GM21360 (cell line): ENCODE results near the gene ABHD6.
"Not testable (repeated sequence)": the region's sequence is repeated elsewhere in the genome, so short reads cannot be mapped to it uniquely, and the experiment has no call there.

ENCODE experiments used
- ATAC-seq: cut with Tn5 transposase; IDR thresholded peaks from one replicate; pipeline ENCODE4 v1.9.1; 2021; ENCODE audit warnings: mild to moderate bottlenecking, moderate library complexity; ENCODE audit not compliant: unreplicated experiment

Gene ABHD6

DNA sequence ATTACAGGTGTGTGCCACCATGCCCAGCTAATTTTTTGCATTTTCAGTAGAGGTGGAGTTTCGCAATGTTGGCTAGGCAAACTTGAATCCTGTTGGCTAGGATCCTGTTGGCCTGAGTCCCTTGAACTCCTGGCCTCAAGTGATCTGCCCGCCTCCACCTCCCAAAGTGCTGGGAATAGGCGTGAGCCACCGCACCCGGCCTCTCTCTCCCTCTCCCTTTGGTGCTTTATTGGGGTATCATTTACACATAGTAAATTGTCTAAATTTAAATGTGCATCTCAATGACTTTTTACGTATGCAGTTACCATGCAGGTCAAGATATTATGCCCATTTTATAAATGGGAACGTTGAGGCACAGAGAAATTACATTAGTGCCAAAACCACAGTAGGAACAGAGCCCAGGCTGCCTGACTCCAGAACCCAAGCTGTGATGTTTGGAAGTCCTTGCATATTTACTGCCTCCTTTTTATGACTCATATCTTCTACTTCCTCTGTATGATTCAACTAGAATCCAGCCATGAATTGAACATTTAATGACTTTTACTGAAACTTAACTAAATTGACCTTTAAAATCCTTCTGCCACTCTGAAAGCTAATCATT, 34.4 kb downstream of the ABHD6 start:
- no peak for ATAC-seq

DNA sequence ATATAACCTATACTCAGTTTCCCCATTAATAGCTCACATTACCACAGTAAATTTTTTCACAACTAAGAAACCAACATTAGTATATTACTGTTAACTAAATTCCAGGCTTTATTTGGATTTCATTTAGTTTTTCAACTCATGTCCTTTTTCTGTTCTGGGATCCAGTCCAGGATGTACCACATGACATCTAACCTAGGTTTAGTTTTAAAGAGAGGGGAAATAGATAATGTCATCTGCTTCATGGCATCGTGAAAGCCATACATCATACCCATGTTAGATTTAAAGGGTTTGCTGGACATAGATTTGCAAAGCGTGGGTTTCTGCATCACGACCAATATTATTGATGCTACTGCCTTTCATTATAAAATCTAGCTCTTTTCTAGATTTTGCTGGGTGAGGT, 35.3 kb downstream of the ABHD6 start:
- ATAC-seq, result no peak

GRCh38 chr3:58273362-58273761, 35.8 kb downstream of the ABHD6 start:
- not testable (repeated sequence) for ATAC-seq

GRCh38 chr3:58274027-58274614, 36.5 kb downstream of the ABHD6 start:
- no peak for ATAC-seq

GRCh38 chr3:58281069-58281468, 43.5 kb downstream of the ABHD6 start:
- ATAC-seq, result no peak

GRCh38 chr3:58285334-58285733, 47.7 kb downstream of the ABHD6 start:
- no peak for ATAC-seq

- no peak for ATAC-seq
Observed at GRCh38 chr3:58287354-58287753, 49.8 kb downstream of the ABHD6 start.

DNA sequence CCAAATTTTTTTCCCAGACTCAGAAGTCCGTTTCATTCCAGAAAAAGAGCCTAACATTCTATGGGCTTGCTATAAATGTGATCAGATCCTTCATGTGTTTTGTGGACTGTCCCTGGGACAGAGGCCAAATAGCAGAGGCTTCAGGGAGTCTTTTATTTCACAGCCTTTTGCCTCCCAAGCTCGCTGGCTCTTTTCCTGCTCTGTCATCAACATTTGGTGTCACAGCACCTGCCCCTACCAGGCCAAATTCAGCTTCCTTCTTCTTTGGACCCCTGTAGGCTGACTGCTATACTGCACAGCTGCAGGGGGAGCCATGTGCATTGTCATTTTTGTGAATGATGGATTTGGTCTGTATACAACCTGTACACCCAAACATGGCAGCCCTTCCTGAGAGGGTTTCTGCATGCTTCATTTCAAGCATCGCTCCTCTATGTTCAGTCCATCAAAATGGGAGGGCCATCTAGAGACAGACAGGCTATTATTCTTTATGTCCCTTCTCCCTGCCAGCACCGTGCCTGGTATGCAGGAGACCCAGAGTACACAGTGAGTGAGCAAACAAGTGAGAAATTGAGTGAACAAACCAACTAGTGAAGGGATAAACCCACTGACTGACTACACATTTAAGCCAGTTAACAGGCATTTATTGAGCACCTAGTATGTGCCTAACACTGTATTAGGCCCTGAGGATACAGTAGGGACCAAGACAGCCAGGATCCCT, 50.6 kb downstream of the ABHD6 start:
- no peak for ATAC-seq

DNA sequence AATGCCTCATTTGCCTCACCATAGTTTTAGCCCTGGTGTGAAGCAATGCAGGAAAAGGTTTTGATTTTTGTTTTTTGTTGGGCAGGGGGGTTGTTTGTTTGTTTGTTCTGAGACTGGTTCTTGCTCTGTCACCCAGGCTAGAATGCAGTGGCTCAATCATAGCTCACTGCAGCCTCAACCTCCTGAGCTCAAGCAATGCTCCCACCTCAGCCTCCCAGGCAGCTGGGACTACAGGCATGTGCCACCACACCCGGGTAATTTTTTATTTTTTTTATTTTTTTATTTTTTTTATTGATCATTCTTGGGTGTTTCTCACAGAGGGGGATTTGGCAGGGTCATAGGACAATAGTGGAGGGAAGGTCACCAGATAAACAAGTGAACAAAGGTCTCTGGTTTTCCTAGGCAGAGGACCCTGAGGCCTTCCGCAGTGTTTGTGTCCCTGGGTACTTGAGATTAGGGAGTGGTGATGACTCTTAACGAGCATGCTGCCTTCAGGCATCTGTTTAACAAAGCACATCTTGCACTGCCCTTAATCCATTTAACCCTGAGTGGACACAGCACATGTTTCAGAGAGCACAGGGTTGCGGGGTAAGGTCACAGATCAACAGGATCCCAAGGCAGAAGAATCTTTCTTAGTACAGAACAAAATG, 51.5 kb downstream of the ABHD6 start:
- ATAC-seq, result not testable (repeated sequence)

GRCh38 chr3:58290446-58290845, 52.9 kb downstream of the ABHD6 start:
- not testable (repeated sequence) for ATAC-seq

DNA sequence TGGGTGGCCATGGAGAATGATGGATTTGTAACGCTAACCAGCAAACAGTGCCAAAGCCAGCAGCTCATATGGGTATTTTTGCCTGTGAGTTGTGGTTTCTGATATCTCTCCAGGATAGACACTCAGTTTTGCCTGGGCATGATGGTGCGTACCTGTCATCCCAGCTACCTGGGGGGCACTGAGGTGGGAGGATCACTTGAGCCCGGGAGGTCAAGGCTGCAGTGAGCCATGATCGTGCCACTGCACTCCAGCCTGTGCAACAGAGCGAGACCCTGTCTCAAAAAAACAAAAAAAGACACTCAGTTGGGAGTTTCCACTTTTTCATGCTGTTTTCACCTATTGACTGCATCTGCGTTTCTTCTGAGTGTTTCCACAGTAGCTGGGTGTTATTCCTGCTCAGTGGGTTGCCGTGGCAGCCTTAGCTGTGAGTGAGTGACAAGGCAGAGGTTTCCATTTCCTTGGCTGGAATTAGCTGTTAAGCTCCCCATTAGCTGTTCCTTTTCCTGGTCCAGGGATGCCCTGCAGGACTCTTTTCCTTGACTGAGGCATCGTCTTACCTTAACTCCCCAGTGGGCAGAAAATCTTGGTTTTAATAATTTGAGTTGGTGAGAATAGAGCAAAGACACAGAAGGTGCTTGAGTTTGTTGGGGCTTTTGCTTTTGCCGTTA, 54.2 kb downstream of the ABHD6 start:
- no peak for ATAC-seq

- no peak for ATAC-seq
Observed at GRCh38 chr3:58292866-58293265, 55.3 kb downstream of the ABHD6 start.

GRCh38 chr3:58293516-58293915, 55.9 kb downstream of the ABHD6 start:
- no peak for ATAC-seq

GRCh38 chr3:58296269-58296668, 58.7 kb downstream of the ABHD6 start:
- no peak for ATAC-seq

DNA sequence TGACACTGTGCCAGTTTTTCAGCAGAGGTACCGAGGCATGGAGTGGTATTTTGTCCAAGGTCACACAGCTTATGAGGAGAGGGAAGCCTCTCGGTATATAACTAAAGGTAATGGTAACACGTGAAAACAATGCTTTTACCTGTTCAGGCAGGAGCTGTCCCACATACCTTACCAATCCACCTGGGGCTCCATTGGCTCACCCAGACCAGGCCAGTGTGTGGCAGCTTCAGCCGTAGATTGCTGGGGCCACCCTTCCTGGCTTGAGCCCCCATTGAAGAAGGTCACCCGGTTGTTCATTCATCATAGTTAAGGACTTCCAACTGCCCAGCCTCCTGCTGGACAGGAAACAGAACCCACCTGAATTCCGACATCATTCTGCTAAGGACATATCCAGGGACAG, 59.3 kb downstream of the ABHD6 start:
- ATAC-seq, result no peak

- ATAC-seq, result no peak
Observed at GRCh38 chr3:58298190-58298589, 60.6 kb downstream of the ABHD6 start.

GRCh38 chr3:58299075-58299474, 61.5 kb downstream of the ABHD6 start:
- no peak for ATAC-seq

- ATAC-seq, result no peak
Observed at GRCh38 chr3:58299839-58300516, 62.4 kb downstream of the ABHD6 start.

- ATAC-seq, result peak; percentile 80
Observed at GRCh38 chr3:58305882-58306711, 68.5 kb downstream of the ABHD6 start, which contains the start of the genes HTD2 and RPP14. HTD2 (plus strand) TSS chr3:58306520; CDS start chr3:58317614, 11,094 bp downstream. RPP14 (plus strand) TSS chr3:58306245; CDS start chr3:58310330, 4,085 bp downstream.
